Measurements from ENCODE around the gene PRLH. TPM values are rescaled to one million over a fixed set of nuclear protein-coding genes. Genes with fewer than 3 reads are reported as not detected.

The PRLH gene
- total RNA-seq, 1 experiment from 2014 or later: not detected

GRCh38 chr2:237534380-237534779, 32.0 kb upstream of the PRLH start (continued):
- TF ChIP-seq ARID4B (CRISPR knock-in tag; IDR thresholded peaks at IDR 0.05; ENCODE audit: borderline replicate concordance) (no peak), OVOL2 (CRISPR knock-in tag; IDR thresholded peaks at IDR 0.05; ENCODE audit: borderline replicate concordance) (no peak), NFATC4 (CRISPR knock-in tag; IDR thresholded peaks at IDR 0.05) (no peak), ZNF232 (CRISPR knock-in tag; IDR thresholded peaks at IDR 0.05) (no peak), ZNF317 (CRISPR knock-in tag; IDR thresholded peaks at IDR 0.05; ENCODE audit: borderline replicate concordance, low read depth) (no peak), ZNF416 (CRISPR knock-in tag; IDR thresholded peaks at IDR 0.05) (no peak), ZNF121 (CRISPR knock-in tag; IDR thresholded peaks at IDR 0.05) (no peak), ZNF138 (CRISPR knock-in tag; conservative IDR thresholded peaks at IDR 0.05) (no peak), E2F1 (CRISPR knock-in tag; IDR thresholded peaks at IDR 0.05) (no peak), JUN (CRISPR knock-in tag; IDR thresholded peaks at IDR 0.05) (no peak), ZBTB21 (CRISPR knock-in tag; IDR thresholded peaks at IDR 0.05; ENCODE audit: borderline replicate concordance) (no peak)

GRCh38 chr2:237535385-237536082, 30.8 kb upstream of the PRLH start:
- H3K27ac Mint-ChIP-seq: no peak overlapping the region
- DNase-seq (ENCODE audit: low spot score) (no peak), ATAC-seq (no peak)
- CTCF ChIA-PET: interaction anchor here (2.0 kb wide), 1 partner anchor 36 kb away, joined by 6 read pairs; no protein-coding TSS in a partner anchor
- H3K36me3 Mint-ChIP-seq: no peaks in the 10 kb centered on the region
- TF ChIP-seq JUN (CRISPR knock-in tag; IDR thresholded peaks at IDR 0.05) (no peak), ZNF512 (CRISPR knock-in tag; IDR thresholded peaks at IDR 0.05; ENCODE audit: borderline replicate concordance) (no peak)
- H3K9me3 Mint-ChIP-seq: no peaks in the 10 kb centered on the region
- no peak overlapping the region for H3K4me3 Mint-ChIP-seq
- peaks cover 20% of the 10 kb centered on the region for H3K4me1 Mint-ChIP-seq
- H3K27me3 Mint-ChIP-seq (ENCODE audit: low read depth): peaks cover 3% of the 10 kb centered on the region
- POLR2A ChIA-PET: no interaction called here

- DNase-seq (ENCODE audit: low spot score) (no peak), ATAC-seq (no peak)
- ChIA-PET CTCF (interaction anchor here (2.0 kb wide), 1 partner anchor 36 kb away, joined by 6 read pairs; no protein-coding TSS in a partner anchor), POLR2A (no interaction called here)
- no peaks in the 10 kb centered on the region for H3K36me3 Mint-ChIP-seq
- peaks cover 20% of the 10 kb centered on the region for H3K4me1 Mint-ChIP-seq
- TF ChIP-seq CREM (CRISPR knock-in tag; IDR thresholded peaks at IDR 0.05) (no peak), E2F4 (CRISPR knock-in tag; IDR thresholded peaks at IDR 0.05; ENCODE audit: borderline replicate concordance, low read depth) (no peak), NFATC4 (CRISPR knock-in tag; IDR thresholded peaks at IDR 0.05) (no peak), E2F1 (CRISPR knock-in tag; IDR thresholded peaks at IDR 0.05) (no peak), CBFB (CRISPR knock-in tag; IDR thresholded peaks at IDR 0.05; ENCODE audit: low read depth) (no peak), ZBTB21 (CRISPR knock-in tag; IDR thresholded peaks at IDR 0.05; ENCODE audit: borderline replicate concordance) (no peak), ARID4B (CRISPR knock-in tag; IDR thresholded peaks at IDR 0.05; ENCODE audit: borderline replicate concordance) (no peak), SMAD3 (CRISPR knock-in tag; IDR thresholded peaks at IDR 0.05; ENCODE audit: borderline replicate concordance) (no peak), ZNF138 (CRISPR knock-in tag; conservative IDR thresholded peaks at IDR 0.05) (no peak)
- no peak overlapping the region for H3K4me3 Mint-ChIP-seq
- H3K27ac Mint-ChIP-seq: no peak overlapping the region
- peaks cover 3% of the 10 kb centered on the region for H3K27me3 Mint-ChIP-seq (ENCODE audit: low read depth)
- no peaks in the 10 kb centered on the region for H3K9me3 Mint-ChIP-seq
Observed at GRCh38 chr2:237536083-237536415, 30.3 kb upstream of the PRLH start.
